Ramos (cell line): ENCODE measurements around the gene TYR.
"Not testable (repeated sequence)": the region's sequence is repeated elsewhere in the genome, so short reads cannot be mapped to it uniquely, and the experiment has no call there.

ENCODE experiments used
- in situ Hi-C: fragments of 300-500 bp; cut with MboI; formaldehyde crosslinking; loops from one replicate; pipeline ENCODE4 v1.14.3; 2022; ENCODE audit warnings: low sequenced_read_pairs; ENCODE audit not compliant: unreplicated experiment

Gene TYR

GRCh38 chr11:89177691-89178231 lies at the start of gene TYR:
Gene TYR, plus strand, starts transcription at chr11:89177875. Its CDS starts 79 bp downstream, at chr11:89177954.
- in situ Hi-C loops: no loop called here

DNA sequence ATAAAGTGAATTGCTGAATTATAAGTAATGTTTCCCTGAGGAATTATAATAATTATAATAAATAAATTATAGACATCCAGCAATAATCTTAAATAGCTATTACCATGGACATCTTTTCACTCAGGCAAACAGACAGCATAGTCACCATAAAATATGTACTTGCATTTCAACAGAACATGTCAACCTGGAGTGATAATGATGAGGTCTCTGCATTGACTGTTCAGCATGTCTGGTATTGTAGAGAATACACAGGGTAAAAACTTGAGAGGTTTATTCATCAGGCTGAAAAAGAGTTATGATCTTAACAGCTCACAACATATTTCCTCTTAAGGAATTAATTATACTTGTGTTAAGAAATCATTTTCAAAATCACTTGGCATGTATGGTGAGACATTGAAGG lies 41.1 kb upstream of the TYR start:
- in situ Hi-C loops: no loop called here

DNA sequence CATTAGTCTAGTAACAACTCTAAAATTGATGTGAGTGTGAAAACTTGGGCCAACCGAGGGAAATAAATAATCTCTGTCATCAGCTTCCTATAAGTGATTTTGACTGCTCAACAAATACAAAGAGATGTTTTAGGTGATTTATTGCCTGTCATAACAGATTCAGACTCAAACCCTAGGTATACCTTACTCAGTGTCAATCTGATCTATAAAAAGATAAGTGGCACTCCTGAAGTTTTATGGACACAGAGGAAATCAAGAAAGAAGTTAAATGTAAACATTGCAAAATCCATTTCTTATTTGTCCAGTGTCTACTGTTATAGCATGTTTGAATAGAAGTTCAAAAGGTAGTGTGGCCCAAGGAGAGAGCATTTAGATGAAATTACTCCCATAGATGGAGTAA lies 30.4 kb upstream of the TYR start:
- in situ Hi-C loops: no loop called here

DNA sequence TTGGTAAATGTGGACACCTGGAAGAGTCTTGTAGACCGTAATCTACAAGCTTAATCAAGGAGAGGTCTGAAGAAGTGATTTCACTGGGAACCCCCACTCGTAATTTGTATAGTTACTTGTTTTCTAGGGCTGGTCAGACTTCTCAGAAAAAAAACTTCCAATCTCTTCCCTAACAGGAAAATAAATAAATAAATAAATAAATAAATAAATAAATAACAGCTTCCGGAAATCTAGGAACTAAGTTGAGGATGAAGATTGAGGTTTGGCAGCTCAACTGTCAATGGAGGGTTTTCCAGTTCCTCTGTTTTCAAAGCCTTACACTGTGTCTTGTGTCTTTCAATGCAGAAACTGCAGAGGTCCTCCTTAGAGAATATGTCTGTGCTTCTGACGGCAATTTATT lies 17.7 kb upstream of the TYR start:
- in situ Hi-C loops: no loop called here

DNA sequence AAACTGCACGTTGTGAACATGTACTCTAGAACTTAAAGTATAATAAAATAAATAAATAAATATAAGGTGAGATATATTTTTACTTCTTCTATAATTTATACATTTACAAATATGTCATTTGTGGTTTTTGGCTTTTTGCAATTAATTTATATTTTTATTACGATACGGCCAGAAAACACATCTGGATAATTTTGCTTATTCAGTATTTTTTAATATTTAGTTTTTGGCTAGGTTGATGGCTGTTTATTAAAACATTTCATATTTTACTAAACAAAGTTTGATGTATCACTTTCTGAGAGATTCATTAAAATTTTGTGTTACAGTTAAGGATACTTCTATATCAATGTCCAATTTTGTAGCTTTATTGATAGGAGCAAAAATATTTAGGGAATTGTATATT lies 15.7 kb upstream of the TYR start:
- in situ Hi-C loops: no loop called here

- in situ Hi-C loops: no loop called here
Observed at GRCh38 chr11:89163686-89164085, 14.0 kb upstream of the TYR start.

DNA sequence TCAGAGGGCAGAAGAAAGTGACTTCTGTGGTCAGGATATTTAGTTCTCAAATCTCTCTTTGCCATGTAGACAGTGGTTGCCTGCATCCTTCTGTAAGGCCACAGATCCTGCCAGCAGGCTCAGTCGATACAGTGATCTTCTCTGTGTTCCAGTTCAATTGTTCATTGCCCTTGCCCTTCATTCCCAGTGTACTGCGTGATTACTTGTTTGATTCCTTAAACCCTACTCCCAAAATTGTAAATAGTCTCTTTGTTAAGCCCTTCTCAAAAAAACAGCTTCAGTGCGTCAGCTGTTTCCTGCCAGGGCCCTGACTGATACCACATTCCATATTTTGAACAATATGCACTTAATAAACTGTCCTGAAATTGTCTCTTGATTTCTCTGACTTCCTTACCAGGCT lies 9.3 kb upstream of the TYR start:
- in situ Hi-C loops: no loop called here

- in situ Hi-C loops: no loop called here
Observed at GRCh38 chr11:89175796-89176195, 1.9 kb upstream of the TYR start.

DNA sequence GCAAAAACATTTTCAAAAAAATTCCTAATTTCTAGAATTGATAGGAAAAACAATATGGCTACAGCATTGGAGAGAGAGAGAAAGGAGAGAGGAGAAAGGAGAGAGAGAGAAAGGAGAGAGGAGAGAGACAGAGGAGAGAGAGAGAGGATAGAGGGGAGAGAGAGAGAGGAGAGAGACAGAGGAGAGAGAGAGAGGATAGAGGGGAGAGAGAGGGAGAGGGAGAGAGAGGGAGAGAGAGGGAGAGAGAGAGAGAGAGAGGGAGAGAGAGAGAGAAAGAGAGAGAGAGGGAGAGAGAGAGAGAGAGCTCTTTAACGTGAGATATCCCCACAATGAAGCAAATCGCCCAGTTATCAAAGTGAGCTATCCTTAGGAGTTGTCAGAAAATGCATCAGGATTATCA lies 737 bp upstream of the TYR start:
- in situ Hi-C loops: no loop called here

DNA sequence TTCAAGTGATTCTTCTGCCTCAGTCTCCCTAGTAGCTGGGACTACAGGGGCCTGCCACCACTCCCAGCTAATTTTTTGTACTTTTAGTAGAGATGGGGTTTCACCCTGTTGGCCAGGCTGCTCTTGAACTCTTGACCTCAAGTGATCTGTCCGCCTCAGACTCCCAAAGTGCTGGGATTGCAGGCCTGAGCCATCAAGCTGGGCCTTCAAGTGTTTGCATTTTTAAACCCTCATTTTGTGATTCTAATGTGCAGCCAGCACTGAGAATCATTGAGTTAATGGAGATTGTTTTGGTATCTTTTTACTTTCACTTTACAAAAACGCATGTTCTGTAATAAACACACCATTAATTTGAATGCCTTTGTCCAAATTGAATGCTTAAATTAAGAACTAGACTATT lies 3.4 kb downstream of the TYR start:
- in situ Hi-C loops: no loop called here

GRCh38 chr11:89182773-89183518 lies 5.3 kb downstream of the TYR start:
- in situ Hi-C loops: no loop called here

GRCh38 chr11:89184021-89184420 lies 6.3 kb downstream of the TYR start:
- in situ Hi-C loops: no loop called here

GRCh38 chr11:89189776-89190175 lies 12.1 kb downstream of the TYR start:
- in situ Hi-C loops: no loop called here

GRCh38 chr11:89201138-89201537 lies 23.5 kb downstream of the TYR start:
- in situ Hi-C loops: no loop called here

GRCh38 chr11:89203814-89204213 lies 26.1 kb downstream of the TYR start:
- in situ Hi-C loops: no loop called here

DNA sequence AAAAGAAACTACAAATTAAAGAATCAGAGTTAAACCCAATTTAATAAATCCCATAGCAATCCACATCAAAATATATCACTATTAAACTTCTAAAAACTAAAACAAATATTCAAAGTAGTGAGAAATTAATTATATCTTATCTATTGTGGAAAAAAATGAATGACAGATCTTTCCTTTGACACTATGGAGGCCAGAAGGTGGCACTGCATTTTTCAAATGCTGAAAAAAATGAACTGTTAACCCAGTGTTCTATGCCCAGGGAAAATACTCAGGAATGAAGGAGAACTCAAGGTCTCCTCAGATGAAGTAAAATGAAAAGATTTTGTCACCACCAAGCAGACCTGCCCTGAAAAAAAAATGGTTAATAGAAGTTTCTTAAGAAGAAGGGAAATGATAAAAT lies 27.7 kb downstream of the TYR start:
- in situ Hi-C loops: no loop called here

DNA sequence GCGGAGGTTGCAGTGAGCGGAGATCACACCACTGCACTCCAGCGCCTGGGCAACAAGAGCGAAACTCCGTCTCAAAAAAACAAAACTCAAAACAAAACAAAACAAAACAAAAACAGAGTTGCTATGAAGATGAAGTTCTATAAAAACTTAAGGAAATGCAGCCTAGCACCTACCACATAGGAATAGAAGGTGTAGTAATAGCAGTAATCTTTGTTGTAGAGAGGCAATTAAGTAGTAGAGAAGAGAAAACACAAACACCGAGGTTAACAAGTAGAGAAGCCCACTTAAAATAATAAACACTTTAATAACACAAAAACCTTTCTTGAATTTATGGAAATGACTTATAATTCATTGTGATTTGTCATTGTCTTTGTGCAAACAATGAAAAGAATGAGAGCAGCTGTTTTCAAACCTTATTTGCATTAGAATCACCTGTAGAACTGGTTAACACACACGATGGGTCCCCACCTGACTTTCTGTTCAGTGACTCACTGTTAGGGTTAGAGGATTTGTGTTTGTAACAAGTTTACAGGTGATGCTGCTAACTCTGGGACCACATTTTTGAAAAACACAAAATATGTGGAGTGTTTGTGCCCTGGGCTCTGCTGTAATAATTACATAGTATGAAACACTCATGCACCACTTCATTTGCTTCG lies 43.1 kb downstream of the TYR start:
- in situ Hi-C loops: no loop called here

DNA sequence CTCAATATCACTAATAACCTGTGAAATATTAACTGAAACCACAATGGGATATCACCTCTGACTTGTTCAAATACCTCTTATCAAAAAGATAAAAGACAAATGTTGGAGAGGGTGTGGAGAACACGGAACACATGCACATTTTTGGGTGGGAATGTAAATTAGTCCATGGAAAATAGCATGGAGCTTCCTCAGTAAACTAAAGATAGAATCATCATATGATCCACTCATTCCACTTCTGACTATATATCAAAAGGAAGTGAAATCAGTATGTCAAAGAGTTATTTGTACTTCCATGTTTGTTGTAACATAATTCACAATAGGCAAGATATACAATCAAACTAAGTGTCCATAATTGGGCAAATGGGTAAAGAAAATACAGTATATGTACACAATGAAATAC lies 57.4 kb downstream of the TYR start:
- in situ Hi-C loops: no loop called here

DNA sequence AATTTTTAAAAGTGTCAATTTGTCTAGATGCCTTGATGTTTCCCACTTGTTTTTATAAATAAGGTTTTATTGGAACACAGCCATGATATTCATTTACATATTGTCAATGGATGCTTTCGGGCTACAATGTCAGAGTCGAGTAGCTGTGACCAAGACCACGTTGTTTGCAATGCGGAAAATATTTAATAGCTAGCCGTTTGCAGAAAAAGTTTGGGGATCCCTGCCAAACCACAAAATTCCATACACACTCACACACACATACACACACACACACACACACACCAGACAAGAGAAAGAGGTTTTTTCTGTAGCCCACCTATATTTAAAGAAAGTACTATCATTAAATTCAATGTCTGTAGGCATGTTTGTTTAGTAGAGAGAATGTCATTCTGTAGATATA lies 58.3 kb downstream of the TYR start:
- in situ Hi-C loops: no loop called here

DNA sequence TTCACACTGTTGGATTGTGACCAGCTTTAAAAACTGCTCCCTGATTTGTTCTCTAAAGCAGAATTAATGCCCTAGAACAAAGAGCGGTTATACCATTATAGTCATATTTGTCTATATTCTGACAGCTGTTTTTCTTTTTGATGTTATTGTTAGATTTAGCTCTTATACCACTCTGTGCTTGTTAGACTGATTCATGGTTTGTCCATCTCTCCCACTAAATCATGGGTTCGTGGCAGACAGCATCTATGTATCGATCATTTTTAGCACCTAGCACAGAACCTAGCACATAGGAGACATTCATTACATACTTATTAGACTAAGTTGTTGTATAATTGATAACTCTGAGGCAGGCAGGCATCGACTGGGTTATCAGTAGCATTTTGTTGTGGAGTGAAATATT lies 69.3 kb downstream of the TYR start:
- in situ Hi-C loops: not testable (repeated sequence)

DNA sequence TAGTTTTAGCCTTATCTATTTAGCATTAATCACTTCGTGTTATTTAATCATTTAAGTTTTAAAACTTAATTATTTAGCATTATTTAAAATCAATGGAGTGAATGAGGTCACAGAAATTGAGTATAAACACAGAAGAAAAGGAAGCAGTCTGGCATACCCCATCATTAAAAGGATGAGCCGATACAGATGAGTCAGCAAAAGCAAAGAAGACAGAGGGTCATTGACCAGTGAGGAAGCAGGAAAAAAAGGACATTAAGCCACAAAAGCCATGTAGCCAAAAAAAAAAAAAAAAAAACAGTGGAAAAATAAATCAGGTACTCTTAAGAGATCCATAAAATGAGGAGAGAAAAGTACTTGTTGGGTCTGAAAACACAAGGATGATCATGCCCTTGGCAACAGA lies 71.5 kb downstream of the TYR start:
- in situ Hi-C loops: no loop called here

DNA sequence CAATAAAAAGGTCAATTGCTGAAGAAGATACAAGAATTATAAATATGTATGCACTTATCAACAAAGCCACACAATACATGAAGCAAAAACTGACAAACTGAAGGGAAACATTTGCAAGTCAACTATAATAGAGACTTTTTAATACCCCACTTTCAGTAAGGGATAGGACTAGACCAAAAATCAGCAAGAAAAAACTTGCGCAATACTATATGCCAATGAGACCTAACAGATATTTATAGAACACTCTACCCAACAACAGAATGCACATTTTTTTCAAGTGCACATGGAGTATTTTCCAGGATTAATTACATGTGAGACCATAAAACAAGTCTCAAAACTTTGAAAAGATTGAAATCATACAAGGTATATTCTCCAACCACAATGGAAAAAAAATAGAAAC lies 83.8 kb downstream of the TYR start:
- in situ Hi-C loops: not testable (repeated sequence)
